IMR-90 (cell line): ENCODE results near the gene LPXN.

Experiments
- CEBPB ChIP-seq: IDR thresholded peaks from 2 replicates; pipeline ENCODE4 v1.6.1; 2012; ENCODE audit warnings: low read depth, low read length, improper control_type of control experiment
- CTCF ChIP-seq: conservative IDR thresholded peaks from 2 replicates; pipeline ENCODE4 v1.5.1; 2012; ENCODE audit warnings: mild to moderate bottlenecking, low read depth, low read length, improper control_type of control experiment
- MAFK ChIP-seq: IDR thresholded peaks from 2 replicates; pipeline ENCODE4 v1.6.1; 2012; ENCODE audit warnings: low read depth, low read length, improper control_type of control experiment
- MAZ ChIP-seq: IDR thresholded peaks from 2 replicates; pipeline ENCODE4 v1.6.1; 2012; ENCODE audit warnings: low read depth, mild to moderate bottlenecking, low read length, improper control_type of control experiment, moderate library complexity, borderline replicate concordance
- POLR2A ChIP-seq: IDR thresholded peaks from 2 replicates; pipeline ENCODE4 v1.6.1; 2012; ENCODE audit warnings: mild to moderate bottlenecking, low read depth, low read length
- RAD21 ChIP-seq: IDR thresholded peaks from 2 replicates; pipeline ENCODE4 v1.6.1; 2012; ENCODE audit warnings: low read length, improper control_type of control experiment
- USF2 ChIP-seq: fragments of 150-350 bp; IDR thresholded peaks from 2 replicates; pipeline ENCODE4 v1.6.1; 2017; ENCODE audit warnings: mild to moderate bottlenecking, antibody characterized with exemption, low read length, low read depth

DNA sequence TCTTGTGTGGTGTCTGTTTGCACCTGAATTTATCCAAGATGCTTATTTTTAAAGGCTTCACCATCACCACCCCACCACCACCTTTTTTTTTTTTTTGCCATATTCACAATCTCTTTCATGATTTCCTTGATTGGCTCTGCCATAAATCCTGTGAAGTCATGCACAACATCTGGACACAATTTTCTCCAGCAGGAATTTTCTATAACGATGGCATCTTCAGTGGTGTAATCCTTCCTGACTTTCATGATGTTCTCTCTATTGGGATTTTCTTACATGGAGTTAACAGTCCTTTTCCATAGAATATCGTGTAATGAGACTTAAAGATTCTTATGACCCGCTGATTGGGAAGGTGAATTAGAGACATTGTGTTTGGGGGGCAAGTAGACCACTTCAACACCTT, 21.0 kb upstream of the LPXN start:
- TF ChIP-seq CTCF (no peak), CEBPB (no peak), MAFK (no peak), MAZ (no peak), USF2 (no peak), POLR2A (no peak), RAD21 (no peak)
